Lower lobe of right lung (tissue), 2 donors: ENCODE data around the gene BMP2K. TPM values are rescaled to one million over a fixed set of nuclear protein-coding genes. Genes with fewer than 3 reads are reported as not detected.

ENCODE experiments used
- ATAC-seq, 2 donors: fragments of 200-7000 bp; cut with Tn5 transposase; one replicate each; pipeline ENCODE4 v1.9.1; 2020 to 2022; ENCODE audit warnings: mild to moderate bottlenecking in 2 of 2, moderate library complexity in 2 of 2
- DNase-seq: peaks from one replicate; pipeline ENCODE4 v3.0.0-alpha.2; 2020
- H3K27ac ChIP-seq: fragments of 200-600 bp; one replicate; pipeline ENCODE4 v1.8.0; 2022
- H3K27me3 ChIP-seq: fragments of 200-600 bp; one replicate; pipeline ENCODE4 v1.8.0; 2022; ENCODE audit warnings: low read depth
- H3K36me3 ChIP-seq: fragments of 200-600 bp; one replicate; pipeline ENCODE4 v1.8.0; 2022; ENCODE audit warnings: mild to moderate bottlenecking
- H3K4me1 ChIP-seq: fragments of 200-600 bp; one replicate; pipeline ENCODE4 v1.8.0; 2022
- H3K4me3 ChIP-seq: fragments of 200-600 bp; one replicate; pipeline ENCODE4 v1.8.0; 2022; ENCODE audit warnings: mild to moderate bottlenecking
- H3K9me3 ChIP-seq: fragments of 200-600 bp; one replicate; pipeline ENCODE4 v1.8.0; 2022
- intact Hi-C: fragments of 100-400 bp; cut with DNase I; formaldehyde crosslinking; loops from one replicate; pipeline ENCODE4 v1.11.0; 2022
- total RNA-seq: library from RNA; stranded (reverse); fragmentation: NEBNext Ultra II Directional; extraction: Animal tissue kit (Norgen Biotek cat#: 25700); gene quantifications from one replicate; pipeline ENCODE4 v1.2.1, GENCODE V29; 2021
- TF ChIP-seq, protein P1 (sequence below): fragments of 200-600 bp; IDR thresholded peaks from one replicate; pipeline ENCODE4 v1.8.0; 2022; ENCODE audit warnings: antibody characterized with exemption, mild to moderate bottlenecking
- donor health status: DM: no; HTN: yes; CAD: no; lungs with severe emphysema.

BMP2K gene
- total RNA-seq, 1 donor from 2014 or later: 48.9 TPM

DNA sequence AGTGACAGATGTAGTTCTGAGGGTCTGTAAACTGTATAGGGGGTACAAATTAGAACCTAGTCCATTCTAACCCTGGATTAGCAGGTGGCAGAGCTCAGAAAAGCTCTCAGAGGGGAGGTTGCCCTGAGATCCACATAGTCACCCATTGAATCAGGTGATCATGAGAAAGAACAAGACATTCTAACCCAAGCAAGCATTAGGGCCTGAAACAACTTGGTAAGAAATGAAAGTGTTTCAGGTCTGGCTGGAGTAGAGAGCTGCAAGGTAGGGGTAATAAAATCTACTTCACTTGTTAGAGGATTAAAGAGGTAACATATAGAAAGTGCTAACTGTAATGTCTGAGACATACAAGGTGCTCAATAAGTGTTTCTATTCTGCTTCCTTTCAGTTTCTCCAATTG is 8.8 kb upstream of the BMP2K start:
- H3K4me1 ChIP-seq: peaks cover 10% of the 10 kb centered on the region
- H3K36me3 ChIP-seq: no peaks in the 10 kb centered on the region
- intact Hi-C loops: no loop called here
- TF ChIP-seq, protein P1, sequence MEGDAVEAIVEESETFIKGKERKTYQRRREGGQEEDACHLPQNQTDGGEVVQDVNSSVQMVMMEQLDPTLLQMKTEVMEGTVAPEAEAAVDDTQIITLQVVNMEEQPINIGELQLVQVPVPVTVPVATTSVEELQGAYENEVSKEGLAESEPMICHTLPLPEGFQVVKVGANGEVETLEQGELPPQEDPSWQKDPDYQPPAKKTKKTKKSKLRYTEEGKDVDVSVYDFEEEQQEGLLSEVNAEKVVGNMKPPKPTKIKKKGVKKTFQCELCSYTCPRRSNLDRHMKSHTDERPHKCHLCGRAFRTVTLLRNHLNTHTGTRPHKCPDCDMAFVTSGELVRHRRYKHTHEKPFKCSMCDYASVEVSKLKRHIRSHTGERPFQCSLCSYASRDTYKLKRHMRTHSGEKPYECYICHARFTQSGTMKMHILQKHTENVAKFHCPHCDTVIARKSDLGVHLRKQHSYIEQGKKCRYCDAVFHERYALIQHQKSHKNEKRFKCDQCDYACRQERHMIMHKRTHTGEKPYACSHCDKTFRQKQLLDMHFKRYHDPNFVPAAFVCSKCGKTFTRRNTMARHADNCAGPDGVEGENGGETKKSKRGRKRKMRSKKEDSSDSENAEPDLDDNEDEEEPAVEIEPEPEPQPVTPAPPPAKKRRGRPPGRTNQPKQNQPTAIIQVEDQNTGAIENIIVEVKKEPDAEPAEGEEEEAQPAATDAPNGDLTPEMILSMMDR: no peak
- ATAC-seq (no peak), DNase-seq (no peak)
- H3K27ac ChIP-seq: no peak overlapping the region
- H3K4me3 ChIP-seq: no peak overlapping the region
- H3K9me3 ChIP-seq: no peaks in the 10 kb centered on the region
- H3K27me3 ChIP-seq: no peaks in the 10 kb centered on the region

DNA sequence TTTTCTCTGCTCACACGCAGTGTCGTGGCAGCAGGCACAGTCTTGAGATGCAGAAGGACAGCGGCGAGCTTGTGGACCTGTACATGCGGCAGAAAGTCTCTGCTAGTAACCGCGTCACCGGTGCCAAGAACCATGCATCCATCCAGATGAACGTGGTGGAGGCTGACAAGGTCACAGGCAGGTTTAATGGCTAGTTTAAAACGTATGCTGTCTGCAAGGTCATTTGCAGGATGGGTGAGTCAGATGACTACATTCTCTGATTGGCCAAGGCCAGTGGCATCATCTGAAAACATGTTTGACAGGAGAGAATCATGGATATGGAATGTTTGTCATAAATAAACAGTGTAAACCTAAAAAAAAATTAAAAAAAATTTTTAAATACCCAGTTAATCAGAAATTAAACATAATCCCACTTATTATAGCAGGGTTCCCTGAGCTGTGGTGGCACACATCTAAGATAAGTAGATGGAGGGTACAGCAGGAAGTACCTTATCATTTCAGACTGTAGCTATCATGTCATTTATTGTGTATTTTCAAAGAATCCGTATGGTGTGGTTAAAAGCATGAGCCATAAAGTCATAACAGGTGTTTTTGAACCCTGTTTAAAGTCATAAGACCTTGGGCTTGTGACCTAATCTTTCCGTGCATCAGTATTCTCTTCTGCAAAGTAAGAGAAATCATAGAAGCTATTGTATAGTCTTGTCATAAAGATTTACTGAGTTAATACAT is 7.5 kb upstream of the BMP2K start:
- intact Hi-C loops: no loop called here
- no peaks in the 10 kb centered on the region for H3K27me3 ChIP-seq
- TF ChIP-seq, protein P1: no peak

DNA sequence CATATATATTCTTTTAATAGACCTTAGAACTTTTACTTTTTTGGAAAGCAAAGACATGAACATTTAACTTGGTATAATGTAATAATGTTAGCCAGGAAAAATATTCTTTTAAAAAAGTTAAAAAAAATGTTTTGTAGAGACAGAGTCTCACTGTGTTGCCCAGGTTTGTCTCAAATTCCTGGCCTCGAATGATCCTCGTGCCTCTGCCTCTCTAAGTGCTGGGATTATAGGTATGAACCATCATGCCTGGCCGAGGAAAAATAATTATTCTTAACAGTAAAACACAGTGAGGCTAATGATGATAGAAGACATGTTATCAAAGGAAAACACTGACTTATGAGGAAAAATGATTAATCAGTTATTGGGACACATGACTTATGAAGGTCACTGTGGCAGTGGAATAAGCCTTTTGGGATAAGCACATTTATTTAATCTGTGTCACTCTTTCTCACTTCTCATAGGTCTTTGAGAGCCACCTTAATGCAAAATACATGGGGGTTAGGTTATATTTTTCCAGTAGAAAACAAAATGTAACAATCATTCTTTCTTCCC is 6.0 kb upstream of the BMP2K start:
- no peak for ATAC-seq
- DNase-seq: no peak
- peaks cover 16% of the 10 kb centered on the region for H3K4me1 ChIP-seq
- no peak overlapping the region for H3K4me3 ChIP-seq
- H3K36me3 ChIP-seq: no peaks in the 10 kb centered on the region
- no peak overlapping the region for H3K27ac ChIP-seq
- H3K27me3 ChIP-seq: no peaks in the 10 kb centered on the region
- TF ChIP-seq, protein P1: no peak
- H3K9me3 ChIP-seq: no peaks in the 10 kb centered on the region
- intact Hi-C loops: no loop called here

More for the DNA sequence above, 7.5 kb upstream of the BMP2K start:
- H3K4me1 ChIP-seq: peaks cover 10% of the 10 kb centered on the region
- H3K4me3 ChIP-seq: no peak overlapping the region
- DNase-seq (no peak), ATAC-seq (no peak)
- H3K9me3 ChIP-seq: no peaks in the 10 kb centered on the region
- no peaks in the 10 kb centered on the region for H3K36me3 ChIP-seq
- H3K27ac ChIP-seq: no peak overlapping the region

DNA sequence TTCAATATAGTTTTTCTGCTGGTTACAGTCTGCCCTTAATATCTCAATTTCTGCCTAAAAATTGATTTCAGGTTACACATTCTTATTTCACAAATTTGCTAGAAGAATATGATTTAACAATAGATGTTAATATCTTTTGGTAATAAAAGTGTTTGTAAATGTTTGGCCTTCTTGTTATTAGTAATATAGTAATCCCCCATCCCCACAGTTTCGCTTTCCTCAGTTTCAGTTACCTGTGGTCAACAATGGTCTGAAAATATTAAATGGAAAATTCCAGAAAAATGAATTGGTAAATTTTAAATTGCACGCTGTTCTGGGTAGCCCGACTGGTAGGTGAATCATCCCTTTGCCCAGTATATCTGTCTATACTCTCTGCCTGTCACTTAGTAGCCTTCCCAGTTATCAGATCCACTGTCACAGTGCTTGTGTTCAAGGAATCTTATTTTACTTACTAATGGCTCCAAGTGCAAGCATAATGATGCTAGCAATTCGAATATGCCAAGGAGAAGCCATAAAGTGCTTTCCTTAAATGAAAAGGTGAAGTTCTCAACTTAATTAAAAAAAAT is 3.5 kb upstream of the BMP2K start:
- no peak for DNase-seq
- Histone ChIP-seq H3K27me3 (no peaks in the 10 kb centered on the region), H3K4me3 (no peak overlapping the region), H3K4me1 (peaks cover 7% of the 10 kb centered on the region), H3K27ac (no peak overlapping the region), H3K36me3 (no peaks in the 10 kb centered on the region), H3K9me3 (no peaks in the 10 kb centered on the region)
- intact Hi-C loops: no loop called here
- TF ChIP-seq, protein P1: no peak
- ATAC-seq: no peak

DNA sequence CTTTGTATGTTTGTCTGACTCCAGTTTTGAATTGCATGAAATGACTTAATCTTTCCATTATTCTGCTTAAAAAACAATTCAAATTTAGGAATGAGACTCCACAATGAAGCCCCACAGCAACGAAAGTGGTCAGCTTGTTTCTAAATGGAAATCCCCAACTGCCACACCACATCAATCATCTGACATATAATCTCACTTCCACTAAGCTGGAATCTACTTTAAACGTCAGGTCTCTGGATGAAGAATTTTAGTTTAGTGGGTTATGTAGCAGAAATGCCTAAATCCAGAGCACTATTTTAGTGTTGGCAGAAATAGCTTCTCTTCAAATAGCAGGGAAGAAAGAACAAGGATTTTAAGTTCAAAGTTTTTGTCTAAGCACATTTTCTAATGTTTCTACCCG is 1.7 kb upstream of the BMP2K start:
- H3K27ac ChIP-seq: no peak overlapping the region
- H3K36me3 ChIP-seq: no peaks in the 10 kb centered on the region
- H3K27me3 ChIP-seq: no peaks in the 10 kb centered on the region
- intact Hi-C loops: no loop called here
- TF ChIP-seq, protein P1: no peak
- H3K4me3 ChIP-seq: no peak overlapping the region
- H3K9me3 ChIP-seq: no peaks in the 10 kb centered on the region
- H3K4me1 ChIP-seq: peaks cover 7% of the 10 kb centered on the region
- ATAC-seq: no peak
- DNase-seq: no peak
